Activated CD8-positive, alpha-beta T cell treated with anti-CD3 and anti-CD28 coated beads for 36 hours (primary cell): ENCODE measurements around the gene SAMD4A. TPM values are rescaled to one million over a fixed set of nuclear protein-coding genes. Genes with fewer than 3 reads are reported as not detected.

Source experiments
- ATAC-seq: fragments of 200-7000 bp; cut with Tn5 transposase; one replicate; pipeline ENCODE4 v1.10.0; 2021; ENCODE audit warnings: mild to moderate bottlenecking, moderate library complexity
- CTCF ChIA-PET: fragments of 350-600 bp; sonication (Branson Sonifier 250); formaldehyde crosslinking; loops from one replicate; lab custom pipeline; 2021; ENCODE audit warnings: antibody characterized with exemption; lab: Charles Lee
- POLR2A ChIA-PET: fragments of 350-600 bp; sonication (Branson Sonifier 250); formaldehyde crosslinking; loops from one replicate; lab custom pipeline; 2021; ENCODE audit warnings: antibody characterized with exemption; lab: Charles Lee
- DNase-seq: peaks from one replicate; pipeline ENCODE4 v3.0.0-alpha.2; 2020
- H3K27ac Mint-ChIP-seq: one replicate; pipeline ENCODE4 v1.8.0; 2021; ENCODE audit warnings: mild to moderate bottlenecking, mixed read lengths
- H3K27me3 Mint-ChIP-seq: one replicate; pipeline ENCODE4 v1.8.0; 2021; ENCODE audit warnings: mixed read lengths
- H3K36me3 Mint-ChIP-seq: one replicate; pipeline ENCODE4 v1.8.0; 2021; ENCODE audit warnings: low read depth, mixed read lengths
- H3K4me1 Mint-ChIP-seq: one replicate; pipeline ENCODE4 v1.8.0; 2021; ENCODE audit warnings: low read depth, mixed read lengths
- H3K4me3 Mint-ChIP-seq: one replicate; pipeline ENCODE4 v1.8.0; 2021; ENCODE audit warnings: mild to moderate bottlenecking, moderate library complexity, mixed read lengths
- H3K9me3 Mint-ChIP-seq: one replicate; pipeline ENCODE4 v1.8.0; 2021; ENCODE audit warnings: mixed read lengths
- intact Hi-C: fragments of 100-400 bp; cut with micrococcal nuclease; formaldehyde crosslinking; loops from one replicate; pipeline ENCODE4 v1.10.0; 2022
- total RNA-seq, 2 experiments: library from RNA; stranded (reverse); gene quantifications; one replicate each; pipeline ENCODE4 v1.2.3, GENCODE V29; 2021
- TF ChIP-seq, protein P1 (sequence below): fragments of 200-600 bp; IDR thresholded peaks from one replicate; pipeline ENCODE4 v1.8.0; 2022; ENCODE audit warnings: antibody characterized with exemption, mild to moderate bottlenecking

The SAMD4A gene
- total RNA-seq, 2 experiments from 2014 or later, result 4.5 to 4.9 TPM

GRCh38 chr14:54554401-54554800 is 12.5 kb upstream of the SAMD4A start:
- Mint-ChIP-seq H3K27me3 (peaks cover 6% of the 10 kb centered on the region), H3K4me3 (no peak overlapping the region), H3K27ac (no peak overlapping the region), H3K36me3 (no peaks in the 10 kb centered on the region), H3K4me1 (no peaks in the 10 kb centered on the region), H3K9me3 (no peaks in the 10 kb centered on the region)
- ChIA-PET CTCF (interaction anchor here (1.6 kb wide), 1 partner anchor 219 kb away, joined by 5 read pairs; no protein-coding TSS in a partner anchor), POLR2A (no interaction called here)
- DNase-seq (no peak), ATAC-seq (no peak)
- intact Hi-C loops, result no loop called here
- TF ChIP-seq, protein P1, sequence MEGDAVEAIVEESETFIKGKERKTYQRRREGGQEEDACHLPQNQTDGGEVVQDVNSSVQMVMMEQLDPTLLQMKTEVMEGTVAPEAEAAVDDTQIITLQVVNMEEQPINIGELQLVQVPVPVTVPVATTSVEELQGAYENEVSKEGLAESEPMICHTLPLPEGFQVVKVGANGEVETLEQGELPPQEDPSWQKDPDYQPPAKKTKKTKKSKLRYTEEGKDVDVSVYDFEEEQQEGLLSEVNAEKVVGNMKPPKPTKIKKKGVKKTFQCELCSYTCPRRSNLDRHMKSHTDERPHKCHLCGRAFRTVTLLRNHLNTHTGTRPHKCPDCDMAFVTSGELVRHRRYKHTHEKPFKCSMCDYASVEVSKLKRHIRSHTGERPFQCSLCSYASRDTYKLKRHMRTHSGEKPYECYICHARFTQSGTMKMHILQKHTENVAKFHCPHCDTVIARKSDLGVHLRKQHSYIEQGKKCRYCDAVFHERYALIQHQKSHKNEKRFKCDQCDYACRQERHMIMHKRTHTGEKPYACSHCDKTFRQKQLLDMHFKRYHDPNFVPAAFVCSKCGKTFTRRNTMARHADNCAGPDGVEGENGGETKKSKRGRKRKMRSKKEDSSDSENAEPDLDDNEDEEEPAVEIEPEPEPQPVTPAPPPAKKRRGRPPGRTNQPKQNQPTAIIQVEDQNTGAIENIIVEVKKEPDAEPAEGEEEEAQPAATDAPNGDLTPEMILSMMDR, result no peak

DNA sequence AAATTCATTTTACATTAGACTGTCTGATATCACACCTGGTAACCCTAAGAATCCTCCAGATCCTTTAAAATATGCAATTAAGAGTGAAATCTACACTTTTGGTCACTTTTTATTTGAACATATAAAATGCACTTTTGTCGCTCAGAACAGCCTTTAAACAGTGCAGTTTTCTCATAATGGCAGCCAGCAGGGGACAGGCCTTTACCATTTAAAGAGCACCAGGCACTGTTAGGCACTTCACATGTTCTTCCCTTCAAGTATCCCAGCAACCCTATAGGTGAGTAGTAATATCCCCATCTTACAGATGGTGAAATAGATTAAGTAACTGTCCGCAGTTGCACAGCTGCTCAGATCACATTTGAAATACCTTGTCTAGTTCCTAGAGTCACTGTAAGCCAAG is 11.3 kb upstream of the SAMD4A start:
- peaks cover 6% of the 10 kb centered on the region for H3K27me3 Mint-ChIP-seq
- TF ChIP-seq, protein P1, result no peak
- intact Hi-C loops, result no loop called here
- ATAC-seq, result no peak
- H3K4me1 Mint-ChIP-seq, result no peaks in the 10 kb centered on the region
- ChIA-PET CTCF (no interaction called here), POLR2A (no interaction called here)
- no peak for DNase-seq
- no peaks in the 10 kb centered on the region for H3K36me3 Mint-ChIP-seq
- no peak overlapping the region for H3K27ac Mint-ChIP-seq
- no peak overlapping the region for H3K4me3 Mint-ChIP-seq
- no peaks in the 10 kb centered on the region for H3K9me3 Mint-ChIP-seq

GRCh38 chr14:54556535-54556934 is 10.4 kb upstream of the SAMD4A start:
- ChIA-PET POLR2A (interaction anchor here (0.6 kb wide), 1 partner anchor 257 kb away, joined by 3 read pairs; no protein-coding TSS in a partner anchor), CTCF (interaction anchor here (0.6 to 5.0 kb wide), 3 partner anchors 68 to 249 kb away, joined by 3 to 32 read pairs (median 3); partner anchors contain the start of gene GMFB)
- no peak overlapping the region for H3K4me3 Mint-ChIP-seq
- H3K27me3 Mint-ChIP-seq, result peaks cover 6% of the 10 kb centered on the region
- DNase-seq (no peak), ATAC-seq (no peak)
- no peak overlapping the region for H3K27ac Mint-ChIP-seq
- intact Hi-C loops, result no loop called here
- no peaks in the 10 kb centered on the region for H3K36me3 Mint-ChIP-seq
- H3K4me1 Mint-ChIP-seq, result no peaks in the 10 kb centered on the region
- TF ChIP-seq, protein P1, result no peak
- no peaks in the 10 kb centered on the region for H3K9me3 Mint-ChIP-seq

- Mint-ChIP-seq H3K27me3 (peaks cover 2% of the 10 kb centered on the region), H3K27ac (no peak overlapping the region), H3K4me1 (peaks cover 8% of the 10 kb centered on the region), H3K4me3 (no peak overlapping the region), H3K9me3 (no peaks in the 10 kb centered on the region), H3K36me3 (no peaks in the 10 kb centered on the region)
- no peak for DNase-seq
- TF ChIP-seq, protein P1, result no peak
- intact Hi-C loops, result loop anchor here (10.0 kb wide), 1 partner anchor 322 kb away; no protein-coding TSS in a partner anchor
- ChIA-PET CTCF (interaction anchor here (0.6 to 8.5 kb wide), 7 partner anchors 13 to 244 kb away, joined by 3 to 247 read pairs (median 4); no protein-coding TSS in a partner anchor), POLR2A (no interaction called here)
- ATAC-seq, result no peak
Observed at GRCh38 chr14:54562334-54562733, 4.6 kb upstream of the SAMD4A start.

DNA sequence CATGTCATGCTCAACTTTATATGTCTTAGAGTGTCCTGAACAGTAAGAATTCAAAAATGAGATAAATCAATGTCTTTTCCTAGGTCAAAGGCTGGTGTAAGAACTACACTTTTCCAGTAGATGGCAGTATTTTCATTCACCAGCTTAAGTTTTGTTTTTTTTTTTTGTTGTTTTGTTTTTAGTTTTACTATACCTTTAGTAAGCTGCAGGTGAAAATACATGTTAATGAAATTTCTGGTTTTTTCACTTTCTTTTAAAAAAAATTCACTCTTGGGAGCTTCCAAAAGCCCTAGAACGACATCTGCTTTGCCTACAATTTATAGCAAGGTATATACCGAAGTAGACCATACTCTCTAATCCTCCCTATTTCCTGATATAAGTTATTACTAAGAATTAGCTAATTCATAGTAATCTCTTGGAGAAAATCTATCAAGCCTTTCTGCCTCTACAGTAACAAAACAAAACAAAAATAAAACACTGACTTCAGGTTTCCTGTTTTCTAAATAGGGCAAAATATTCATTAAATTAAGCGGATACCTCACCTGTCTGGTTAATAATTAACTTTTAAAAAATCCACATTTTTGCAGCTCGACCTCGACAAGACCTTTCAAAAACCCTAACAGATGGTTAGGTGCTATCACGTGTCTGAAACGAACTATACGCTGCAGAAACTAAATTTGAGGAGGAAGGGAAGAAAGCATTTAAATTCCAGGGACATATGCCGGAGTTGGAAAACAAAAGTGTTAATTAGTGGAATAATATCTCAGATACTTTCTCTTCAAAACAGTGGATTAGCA is 2.7 kb upstream of the SAMD4A start:
- Mint-ChIP-seq H3K36me3 (peaks cover 6% of the 10 kb centered on the region), H3K27ac (no peak overlapping the region), H3K27me3 (peaks cover 8% of the 10 kb centered on the region), H3K9me3 (no peaks in the 10 kb centered on the region), H3K4me3 (peak overlapping the region; percentile 71), H3K4me1 (peaks cover 17% of the 10 kb centered on the region)
- intact Hi-C loops, result loop anchor here (1.0 to 10.0 kb wide), 3 partner anchors 209 to 321 kb away; no protein-coding TSS in a partner anchor
- DNase-seq, result no peak
- no peak for ATAC-seq
- POLR2A ChIA-PET, result interaction anchor here (3.9 to 4.0 kb wide), 2 partner anchors 209 to 212 kb away, joined by 17 to 21 read pairs; no protein-coding TSS in a partner anchor
- TF ChIP-seq, protein P1, result peak; percentile 92
- CTCF ChIA-PET, result interaction anchor here (0.7 to 8.5 kb wide), 38 partner anchors 10 to 339 kb away, joined by 3 to 247 read pairs (median 4); partner anchors contain the start of genes CGRRF1 and GCH1
